ENCODE results near the gene ACOT8.

ACOT8 gene

DNA sequence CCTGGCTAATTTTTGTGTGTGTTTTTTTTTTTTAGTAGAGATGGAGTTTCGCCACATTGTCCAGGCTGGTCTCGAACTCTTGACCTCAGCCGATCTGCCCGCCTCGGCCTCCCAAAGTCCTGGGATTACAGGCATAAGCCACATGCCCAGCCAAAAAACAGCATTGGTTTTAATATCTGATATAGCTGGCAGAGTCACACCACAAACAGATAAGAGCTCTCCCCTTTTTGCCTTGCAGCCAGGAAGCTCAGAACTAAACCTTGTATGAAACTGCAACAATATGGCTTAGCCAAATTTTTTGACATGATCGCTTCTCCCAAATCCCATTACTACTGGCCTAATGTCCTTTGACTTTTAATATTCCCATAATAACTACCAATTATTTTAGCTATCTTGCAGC lies 4.9 kb downstream of the ACOT8 start:
- H3K27ac Mint-ChIP-seq: no peak overlapping the region
- no peaks in the 10 kb centered on the region for H3K27me3 Mint-ChIP-seq (ENCODE audit: low read depth)
- H3K9me3 Mint-ChIP-seq: no peaks in the 10 kb centered on the region
- TF ChIP-seq, protein P1, sequence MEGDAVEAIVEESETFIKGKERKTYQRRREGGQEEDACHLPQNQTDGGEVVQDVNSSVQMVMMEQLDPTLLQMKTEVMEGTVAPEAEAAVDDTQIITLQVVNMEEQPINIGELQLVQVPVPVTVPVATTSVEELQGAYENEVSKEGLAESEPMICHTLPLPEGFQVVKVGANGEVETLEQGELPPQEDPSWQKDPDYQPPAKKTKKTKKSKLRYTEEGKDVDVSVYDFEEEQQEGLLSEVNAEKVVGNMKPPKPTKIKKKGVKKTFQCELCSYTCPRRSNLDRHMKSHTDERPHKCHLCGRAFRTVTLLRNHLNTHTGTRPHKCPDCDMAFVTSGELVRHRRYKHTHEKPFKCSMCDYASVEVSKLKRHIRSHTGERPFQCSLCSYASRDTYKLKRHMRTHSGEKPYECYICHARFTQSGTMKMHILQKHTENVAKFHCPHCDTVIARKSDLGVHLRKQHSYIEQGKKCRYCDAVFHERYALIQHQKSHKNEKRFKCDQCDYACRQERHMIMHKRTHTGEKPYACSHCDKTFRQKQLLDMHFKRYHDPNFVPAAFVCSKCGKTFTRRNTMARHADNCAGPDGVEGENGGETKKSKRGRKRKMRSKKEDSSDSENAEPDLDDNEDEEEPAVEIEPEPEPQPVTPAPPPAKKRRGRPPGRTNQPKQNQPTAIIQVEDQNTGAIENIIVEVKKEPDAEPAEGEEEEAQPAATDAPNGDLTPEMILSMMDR (IDR thresholded peaks at IDR 0.05; ENCODE audit: unreplicated experiment in 3 of 3): no peak
- H3K4me3 Mint-ChIP-seq: no peak overlapping the region
- peaks cover 22% of the 10 kb centered on the region for H3K4me1 Mint-ChIP-seq
- H3K36me3 Mint-ChIP-seq (ENCODE audit: low read depth): peaks cover 26% of the 10 kb centered on the region

- peaks cover 16% of the 10 kb centered on the region for H3K4me1 Mint-ChIP-seq
- no peak overlapping the region for H3K27ac Mint-ChIP-seq
- no peaks in the 10 kb centered on the region for H3K9me3 Mint-ChIP-seq
- H3K36me3 Mint-ChIP-seq (ENCODE audit: low read depth): peaks cover 26% of the 10 kb centered on the region
- H3K4me3 Mint-ChIP-seq: no peak overlapping the region
- no peaks in the 10 kb centered on the region for H3K27me3 Mint-ChIP-seq (ENCODE audit: low read depth)
- TF ChIP-seq, protein P1 (IDR thresholded peaks at IDR 0.05; ENCODE audit: unreplicated experiment in 3 of 3): no peak
Observed at GRCh38 chr20:45851501-45851900, 5.7 kb downstream of the ACOT8 start.

DNA sequence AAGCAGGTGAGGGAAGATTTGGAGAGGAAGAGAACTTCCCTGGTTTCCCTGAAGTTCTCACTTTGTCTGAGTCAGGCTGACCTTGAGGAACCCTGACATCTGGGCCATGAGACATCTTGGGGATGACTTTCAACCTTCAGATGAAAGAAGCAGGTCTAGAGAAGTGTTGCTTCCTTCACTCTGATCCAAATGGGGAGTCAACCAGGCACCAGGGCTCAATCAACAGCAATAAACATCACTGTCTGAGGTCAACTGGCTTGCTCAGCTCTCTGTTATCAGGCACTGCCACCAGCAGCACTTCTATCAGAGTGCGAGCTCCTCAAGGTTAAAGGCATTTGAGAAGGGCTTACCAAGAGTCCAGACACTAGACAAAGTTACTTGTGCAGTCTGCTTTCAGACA lies 6.3 kb downstream of the ACOT8 start:
- Mint-ChIP-seq H3K4me1 (peaks cover 14% of the 10 kb centered on the region), H3K27ac (no peak overlapping the region), H3K9me3 (no peaks in the 10 kb centered on the region), H3K36me3 (ENCODE audit: low read depth) (peaks cover 32% of the 10 kb centered on the region), H3K27me3 (ENCODE audit: low read depth) (no peaks in the 10 kb centered on the region), H3K4me3 (no peak overlapping the region)
- TF ChIP-seq, protein P1 (IDR thresholded peaks at IDR 0.05; ENCODE audit: unreplicated experiment in 3 of 3): no peak

DNA sequence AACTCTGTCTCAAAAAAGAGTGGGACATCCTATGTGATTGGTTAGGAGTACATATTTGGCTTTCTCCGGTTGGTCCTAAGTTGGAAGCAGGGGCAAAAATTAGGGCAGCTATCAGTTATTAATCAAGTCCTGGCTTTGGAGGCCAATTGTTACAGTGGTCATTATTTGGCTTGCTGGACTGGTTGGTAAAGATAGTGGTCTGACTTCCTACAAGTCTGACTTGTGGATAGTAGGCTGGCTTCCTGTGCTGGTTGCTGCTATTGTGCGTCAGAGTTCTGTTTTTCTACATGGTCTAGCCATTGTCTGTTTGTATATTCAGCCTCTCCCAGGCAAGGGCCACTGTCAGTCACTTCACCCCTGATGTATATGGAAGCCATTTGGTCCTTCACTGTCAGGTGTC lies 7.0 kb downstream of the ACOT8 start:
- peaks cover 36% of the 10 kb centered on the region for H3K36me3 Mint-ChIP-seq (ENCODE audit: low read depth)
- TF ChIP-seq, protein P1 (IDR thresholded peaks at IDR 0.05; ENCODE audit: unreplicated experiment in 3 of 3): no peak
- H3K9me3 Mint-ChIP-seq: no peaks in the 10 kb centered on the region
- peaks cover 13% of the 10 kb centered on the region for H3K4me1 Mint-ChIP-seq
- H3K27ac Mint-ChIP-seq: no peak overlapping the region
- no peak overlapping the region for H3K4me3 Mint-ChIP-seq
- no peaks in the 10 kb centered on the region for H3K27me3 Mint-ChIP-seq (ENCODE audit: low read depth)

DNA sequence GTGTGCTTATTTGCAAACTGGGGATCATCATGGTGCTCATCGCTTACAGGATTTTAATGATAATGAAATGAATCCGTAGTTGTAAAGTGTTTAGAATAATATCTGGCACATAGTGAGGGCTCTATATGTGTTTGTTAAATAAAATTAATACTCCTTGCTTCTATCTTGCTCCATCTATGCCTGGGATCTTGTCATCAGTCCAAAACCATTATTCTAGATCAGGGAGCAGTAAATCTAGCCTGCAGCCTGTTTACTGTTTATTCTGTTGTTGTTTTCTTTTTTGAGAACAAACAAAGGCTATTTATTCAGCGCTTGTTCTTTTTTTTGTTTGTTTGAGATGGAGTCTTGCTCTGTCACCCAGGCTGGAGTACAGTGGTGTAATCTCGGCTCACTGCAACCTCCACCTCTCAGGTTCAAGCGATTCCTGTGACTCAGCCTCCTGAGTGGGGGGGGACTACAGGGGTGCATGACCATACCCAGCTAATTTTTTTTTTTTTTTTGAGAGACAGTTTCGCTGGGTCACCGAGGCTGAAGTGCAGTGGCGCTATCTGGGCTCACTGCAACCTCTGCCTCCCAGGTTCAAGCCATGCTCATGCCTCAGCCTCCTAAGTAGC lies 8.1 kb downstream of the ACOT8 start:
- Mint-ChIP-seq H3K36me3 (ENCODE audit: low read depth) (peaks cover 43% of the 10 kb centered on the region), H3K27ac (no peak overlapping the region), H3K4me3 (no peak overlapping the region), H3K4me1 (peaks cover 5% of the 10 kb centered on the region), H3K27me3 (ENCODE audit: low read depth) (no peaks in the 10 kb centered on the region), H3K9me3 (no peaks in the 10 kb centered on the region)
- TF ChIP-seq, protein P1 (IDR thresholded peaks at IDR 0.05; ENCODE audit: unreplicated experiment in 3 of 3): no peak

DNA sequence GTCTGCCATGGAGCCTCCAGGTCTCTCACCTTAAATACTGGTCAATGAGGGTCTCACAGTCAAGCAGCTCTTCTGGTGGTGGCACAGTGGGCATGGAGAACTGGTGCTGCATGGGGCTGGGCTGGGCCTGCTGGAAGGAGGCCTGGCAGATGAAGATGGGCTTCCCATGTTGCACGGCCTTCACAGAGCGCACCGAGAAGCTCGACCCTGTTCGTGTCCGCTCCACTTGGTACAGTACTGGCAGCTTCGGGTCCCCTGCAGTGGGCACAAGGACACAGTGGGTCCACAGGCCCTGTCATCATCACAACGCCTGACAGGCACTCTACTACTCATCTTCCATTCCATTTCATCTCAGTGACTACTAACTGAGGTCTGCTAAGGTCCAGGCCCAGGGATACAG lies 8.8 kb downstream of the ACOT8 start:
- H3K9me3 Mint-ChIP-seq: no peaks in the 10 kb centered on the region
- H3K36me3 Mint-ChIP-seq (ENCODE audit: low read depth): peaks cover 42% of the 10 kb centered on the region

More for the DNA sequence above, 8.8 kb downstream of the ACOT8 start:
- Mint-ChIP-seq H3K4me1 (no peaks in the 10 kb centered on the region), H3K27ac (no peak overlapping the region), H3K27me3 (ENCODE audit: low read depth) (no peaks in the 10 kb centered on the region), H3K4me3 (no peak overlapping the region)
- TF ChIP-seq, protein P1 (IDR thresholded peaks at IDR 0.05; ENCODE audit: unreplicated experiment in 3 of 3): no peak

All from nephron (organoid).